Osteoblast (primary cell): ENCODE data around the gene RCSD1. TPM values are rescaled to one million over a fixed set of nuclear protein-coding genes. Genes with fewer than 3 reads are reported as not detected.
A peak's percentile ranks its signal among the peaks of the same experiment; 100 is the strongest.

Experiments used
- DNase-seq: peaks from one replicate; pipeline ENCODE4 v3.0.0; 2011; ENCODE audit warnings: low spot score, mixed read lengths; ENCODE audit not compliant: insufficient read length; ENCODE audit errors: missing footprints
- H2AFZ ChIP-seq: 2 replicates; pipeline ENCODE4 v1.6.0; 2011; ENCODE audit warnings: mild to moderate bottlenecking, low read length
- H3K27ac ChIP-seq: 2 replicates; pipeline ENCODE4 v1.5.1; 2011; ENCODE audit warnings: mild to moderate bottlenecking, low read depth, low read length, moderate library complexity
- H3K27me3 ChIP-seq: 2 replicates; pipeline ENCODE4 v1.6.0; 2012; ENCODE audit warnings: mild to moderate bottlenecking, control low read depth, inconsistent platforms, low read length, moderate library complexity; ENCODE audit not compliant: insufficient read depth
- H3K36me3 ChIP-seq: 2 replicates; pipeline ENCODE4 v1.5.1; 2011; ENCODE audit warnings: mild to moderate bottlenecking, low read length, control low read depth, moderate library complexity; ENCODE audit not compliant: insufficient read depth
- H3K4me1 ChIP-seq: 2 replicates; pipeline ENCODE4 v1.5.1; 2011; ENCODE audit warnings: mild to moderate bottlenecking, low read length, control low read depth, moderate library complexity; ENCODE audit not compliant: insufficient read depth
- H3K4me2 ChIP-seq: 2 replicates; pipeline ENCODE4 v1.6.0; 2011; ENCODE audit warnings: mild to moderate bottlenecking, low read length; ENCODE audit not compliant: insufficient read depth
- H3K4me3 ChIP-seq: fragments of 200-600 bp; sonication (generic); 3 replicates; pipeline ENCODE4 v1.5.1; 2012; ENCODE audit warnings: mild to moderate bottlenecking, low read length, inconsistent platforms; ENCODE audit not compliant: insufficient read depth
- H3K79me2 ChIP-seq: 2 replicates; pipeline ENCODE4 v1.6.0; 2012; ENCODE audit warnings: mild to moderate bottlenecking, low read length, control low read depth, inconsistent platforms; ENCODE audit not compliant: insufficient read depth
- H3K9me3 ChIP-seq: 2 replicates; pipeline ENCODE4 v1.5.1; 2011; ENCODE audit warnings: low read depth, low read length, control low read depth
- H4K20me1 ChIP-seq: 2 replicates; pipeline ENCODE4 v1.6.0; 2012; ENCODE audit warnings: mild to moderate bottlenecking, low read length, control low read depth; ENCODE audit not compliant: insufficient read depth
- CTCF ChIP-seq: IDR thresholded peaks from 2 replicates; pipeline ENCODE4 v1.5.1; 2011; ENCODE audit warnings: mild to moderate bottlenecking, low read depth, low read length, moderate library complexity; ENCODE audit errors: extremely low read depth
- total RNA-seq: library from RNA; depleted of rRNA; stranded (reverse); fragments of >200 nt; gene quantifications from 2 replicates; pipeline ENCODE4 v1.2.3, GENCODE V29; 2012

RCSD1 gene
- total RNA-seq, 1 donor, result under 0.01 TPM

- no peak overlapping the region for H3K27ac ChIP-seq
- no peaks in the 10 kb centered on the region for H3K4me1 ChIP-seq
- H3K27me3 ChIP-seq, result peaks cover 8% of the 10 kb centered on the region
- TF ChIP-seq CTCF, result no peak
- H3K79me2 ChIP-seq, result no peaks in the 10 kb centered on the region
- no peaks in the 10 kb centered on the region for H3K9me3 ChIP-seq
- H3K4me2 ChIP-seq, result no peak overlapping the region
- H2AFZ ChIP-seq, result no peak overlapping the region
- DNase-seq, result no peak
- H3K36me3 ChIP-seq, result no peaks in the 10 kb centered on the region
- no peak overlapping the region for H3K4me3 ChIP-seq
- H4K20me1 ChIP-seq, result no peaks in the 10 kb centered on the region
Observed at GRCh38 chr1:167593860-167594259, 36.2 kb upstream of the RCSD1 start.

- no peak overlapping the region for H3K27ac ChIP-seq
- no peaks in the 10 kb centered on the region for H4K20me1 ChIP-seq
- no peaks in the 10 kb centered on the region for H3K36me3 ChIP-seq
- H3K4me1 ChIP-seq, result no peaks in the 10 kb centered on the region
- peaks cover 8% of the 10 kb centered on the region for H3K27me3 ChIP-seq
- H3K79me2 ChIP-seq, result no peaks in the 10 kb centered on the region
- no peak for TF ChIP-seq CTCF
- H3K9me3 ChIP-seq, result no peaks in the 10 kb centered on the region
- no peak overlapping the region for H2AFZ ChIP-seq
- no peak overlapping the region for H3K4me3 ChIP-seq
- no peak overlapping the region for H3K4me2 ChIP-seq
- no peak for DNase-seq
Observed at GRCh38 chr1:167594822-167595221, 35.2 kb upstream of the RCSD1 start.

- Histone ChIP-seq H3K4me2 (peak overlapping the region; percentile 64), H4K20me1 (no peaks in the 10 kb centered on the region), H3K36me3 (no peaks in the 10 kb centered on the region), H3K9me3 (no peaks in the 10 kb centered on the region), H3K79me2 (no peaks in the 10 kb centered on the region), H3K27me3 (peaks cover 8% of the 10 kb centered on the region), H3K4me1 (peaks cover 5% of the 10 kb centered on the region), H3K4me3 (no peak overlapping the region), H3K27ac (no peak overlapping the region), H2AFZ (no peak overlapping the region)
- DNase-seq, result peak; percentile 73
- TF ChIP-seq CTCF, result peak; percentile 62
Observed at GRCh38 chr1:167599957-167600581, 30.0 kb upstream of the RCSD1 start.

GRCh38 chr1:167601442-167602383 lies 28.3 kb upstream of the RCSD1 start:
- peak; percentile 37 for DNase-seq
- Histone ChIP-seq H3K79me2 (no peaks in the 10 kb centered on the region), H3K4me2 (no peak overlapping the region), H4K20me1 (no peaks in the 10 kb centered on the region), H3K27ac (no peak overlapping the region), H3K36me3 (no peaks in the 10 kb centered on the region), H2AFZ (no peak overlapping the region), H3K4me1 (peaks cover 5% of the 10 kb centered on the region), H3K9me3 (no peaks in the 10 kb centered on the region), H3K27me3 (no peaks in the 10 kb centered on the region), H3K4me3 (no peak overlapping the region)
- no peak for TF ChIP-seq CTCF
